AG09309 (cell line): ENCODE measurements around the gene FAM110C.
A peak's percentile ranks its signal among the peaks of the same experiment; 100 is the strongest.
"Not testable (repeated sequence)": the region's sequence is repeated elsewhere in the genome, so short reads cannot be mapped to it uniquely, and the experiment has no call there.

ENCODE experiments used
- DNase-seq: peaks from one replicate; pipeline ENCODE4 v3.0.0-alpha.2; 2010; ENCODE audit warnings: low read depth
- H3K4me3 ChIP-seq: 2 replicates; pipeline ENCODE4 v1.5.1; 2011; ENCODE audit warnings: mild to moderate bottlenecking, low read depth, low read length, moderate library complexity; ENCODE audit not compliant: control insufficient read depth
- TF ChIP-seq, protein P1 (sequence below): IDR thresholded peaks from 2 replicates; pipeline ENCODE4 v1.5.1; 2011; ENCODE audit warnings: mild to moderate bottlenecking, low read depth, low read length, inconsistent platforms; ENCODE audit not compliant: insufficient read depth, control insufficient read depth; ENCODE audit errors: missing control alignments

FAM110C gene

DNA sequence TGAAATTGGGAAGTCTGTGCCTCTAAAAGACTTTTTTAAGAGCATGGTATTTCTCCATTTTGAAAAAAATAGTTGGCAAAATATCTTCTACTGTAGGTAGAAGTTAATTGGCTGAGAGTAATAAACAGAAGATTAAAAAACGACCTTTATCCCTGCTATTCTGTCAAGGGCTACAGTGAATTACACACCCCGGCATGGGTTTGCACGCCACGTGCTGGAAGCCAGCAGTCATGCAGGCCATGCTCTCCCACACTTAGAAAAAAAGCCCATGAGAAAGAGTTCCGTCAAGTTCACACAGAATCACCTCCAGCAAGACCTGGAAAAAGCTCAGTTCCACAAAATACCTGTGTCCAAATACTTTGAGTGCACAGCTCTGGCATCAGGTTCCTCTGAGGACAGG lies 26.8 kb downstream of the FAM110C start:
- no peak for DNase-seq
- H3K4me3 ChIP-seq, result no peak overlapping the region
- TF ChIP-seq, protein P1, sequence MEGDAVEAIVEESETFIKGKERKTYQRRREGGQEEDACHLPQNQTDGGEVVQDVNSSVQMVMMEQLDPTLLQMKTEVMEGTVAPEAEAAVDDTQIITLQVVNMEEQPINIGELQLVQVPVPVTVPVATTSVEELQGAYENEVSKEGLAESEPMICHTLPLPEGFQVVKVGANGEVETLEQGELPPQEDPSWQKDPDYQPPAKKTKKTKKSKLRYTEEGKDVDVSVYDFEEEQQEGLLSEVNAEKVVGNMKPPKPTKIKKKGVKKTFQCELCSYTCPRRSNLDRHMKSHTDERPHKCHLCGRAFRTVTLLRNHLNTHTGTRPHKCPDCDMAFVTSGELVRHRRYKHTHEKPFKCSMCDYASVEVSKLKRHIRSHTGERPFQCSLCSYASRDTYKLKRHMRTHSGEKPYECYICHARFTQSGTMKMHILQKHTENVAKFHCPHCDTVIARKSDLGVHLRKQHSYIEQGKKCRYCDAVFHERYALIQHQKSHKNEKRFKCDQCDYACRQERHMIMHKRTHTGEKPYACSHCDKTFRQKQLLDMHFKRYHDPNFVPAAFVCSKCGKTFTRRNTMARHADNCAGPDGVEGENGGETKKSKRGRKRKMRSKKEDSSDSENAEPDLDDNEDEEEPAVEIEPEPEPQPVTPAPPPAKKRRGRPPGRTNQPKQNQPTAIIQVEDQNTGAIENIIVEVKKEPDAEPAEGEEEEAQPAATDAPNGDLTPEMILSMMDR, result no peak

DNA sequence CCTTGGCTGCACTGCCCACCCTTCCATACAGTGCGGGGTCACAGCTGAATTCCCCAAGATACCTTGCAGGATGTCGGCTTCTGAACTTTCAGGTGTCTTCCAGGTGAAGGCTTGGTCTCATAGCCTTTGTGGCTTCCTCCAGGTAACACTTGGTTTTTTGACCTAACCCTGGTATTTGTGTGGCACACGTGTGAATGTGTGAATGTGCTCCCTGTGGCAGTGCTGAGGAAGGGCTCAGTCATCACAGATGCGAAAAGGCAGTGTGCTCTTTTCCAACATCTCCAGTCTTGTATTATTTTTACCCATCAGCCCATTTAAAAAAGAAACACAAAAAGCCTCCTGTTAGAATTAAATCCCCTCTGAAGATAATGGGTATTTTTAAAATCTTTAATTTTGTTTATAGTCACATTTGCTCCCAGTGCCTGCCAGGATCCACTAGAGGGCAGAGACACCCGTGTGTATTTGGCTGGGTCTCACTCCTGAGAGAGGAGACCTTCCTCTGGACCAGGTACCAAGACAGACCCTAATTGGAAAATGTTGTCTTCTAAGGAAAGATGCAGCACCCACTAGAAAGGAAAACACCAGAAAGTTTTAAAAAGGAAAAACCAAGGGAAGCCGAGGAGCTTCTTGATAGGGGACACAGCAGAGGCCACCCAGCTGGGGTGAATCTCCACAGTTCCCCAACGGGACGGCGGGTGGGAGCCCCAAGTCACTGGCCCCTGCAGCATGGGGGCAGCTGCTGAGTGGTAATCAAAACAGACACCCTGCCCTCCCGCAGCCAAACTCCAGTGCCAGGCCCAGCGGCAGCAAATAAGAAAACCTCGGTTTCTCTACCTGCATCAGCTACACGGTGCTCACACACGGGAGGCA lies 27.7 kb downstream of the FAM110C start:
- TF ChIP-seq, protein P1, result peak; percentile 33
- no peak for DNase-seq
- H3K4me3 ChIP-seq, result no peak overlapping the region

DNA sequence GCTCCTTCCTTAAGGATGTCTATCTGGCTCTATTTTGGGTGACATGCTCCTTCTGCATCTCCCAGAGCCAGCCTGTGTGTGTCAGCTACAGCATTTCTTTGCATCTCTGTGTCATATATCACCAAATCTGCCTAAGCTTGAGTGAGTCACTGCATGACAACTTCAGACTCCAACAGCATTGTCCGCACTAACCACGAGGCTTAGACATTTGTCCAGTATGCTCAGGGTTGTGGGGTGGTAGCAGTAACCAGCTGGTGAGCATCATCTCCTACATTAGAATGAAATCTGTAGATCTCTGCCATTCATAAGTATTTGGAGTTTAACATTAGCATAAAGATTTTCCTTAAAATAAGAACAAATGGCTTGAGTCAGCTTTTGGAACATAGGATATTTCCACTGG lies 30.4 kb downstream of the FAM110C start:
- DNase-seq, H3K4me3 ChIP-seq: not testable (repeated sequence)

DNA sequence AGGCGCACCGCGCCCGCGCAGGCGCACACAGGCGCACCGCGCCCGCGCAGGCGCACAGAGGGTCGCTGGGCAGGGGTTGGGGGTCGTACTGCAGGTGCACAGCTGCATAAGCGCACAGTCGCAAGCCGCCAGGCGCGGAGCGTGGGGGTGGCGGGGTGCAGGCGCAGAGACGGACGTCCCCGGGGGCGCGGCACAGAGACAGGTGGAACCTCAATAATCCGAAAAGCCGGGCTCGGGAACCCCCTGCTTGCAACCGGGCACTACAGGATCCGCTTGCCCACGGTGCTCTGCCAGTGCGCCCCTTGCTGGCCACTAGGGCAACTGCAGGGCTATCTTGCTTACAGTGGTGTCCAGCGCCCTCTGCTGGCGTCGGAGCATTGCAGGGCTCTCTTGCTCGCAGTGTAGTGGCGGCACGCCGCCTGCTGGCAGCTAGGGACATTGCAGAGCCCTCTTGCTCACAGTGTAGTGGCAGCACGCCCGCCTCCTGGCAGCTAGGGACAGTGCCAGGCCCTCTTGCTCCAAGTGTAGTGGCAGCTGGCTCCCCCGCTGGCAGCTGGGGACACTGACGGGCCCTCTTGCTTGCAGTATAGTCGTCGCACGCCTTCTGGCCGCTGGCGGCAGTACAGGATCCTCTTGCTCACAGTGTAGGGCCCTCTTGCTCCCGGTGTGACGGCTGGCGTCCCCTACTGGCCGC lies 34.9 kb downstream of the FAM110C start:
- DNase-seq, result no peak
- TF ChIP-seq, protein P1, result peak; percentile 59
- no peak overlapping the region for H3K4me3 ChIP-seq

DNA sequence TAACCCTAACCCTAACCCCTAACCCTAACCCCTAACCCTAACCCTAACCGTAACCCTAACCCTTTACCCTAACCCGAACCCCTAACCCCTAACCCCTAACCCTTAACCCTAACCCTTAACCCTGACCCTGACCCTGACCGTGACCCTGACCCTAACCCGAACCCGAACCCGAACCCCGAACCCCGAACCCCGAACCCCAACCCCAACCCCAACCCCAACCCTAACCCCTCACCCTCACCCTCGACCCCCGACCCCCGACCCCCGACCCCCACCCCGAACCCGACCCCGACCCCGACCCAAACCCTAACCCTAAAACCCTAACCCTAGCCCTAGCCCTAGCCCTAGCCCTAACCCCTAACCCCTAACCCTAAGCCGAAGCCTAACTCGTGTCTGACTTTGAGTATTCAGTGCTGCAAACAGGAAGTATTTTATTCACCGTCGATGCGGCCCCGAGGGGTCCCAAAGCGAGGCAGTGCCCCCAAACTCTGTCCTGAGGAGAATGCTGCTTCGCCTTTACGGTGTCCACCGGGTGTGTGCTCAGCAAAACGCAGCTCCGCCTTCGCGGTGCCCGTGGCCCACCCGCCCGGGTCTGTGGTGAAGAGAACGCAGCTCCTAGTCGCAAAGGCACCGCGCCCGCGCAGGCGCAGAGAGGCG lies 36.0 kb downstream of the FAM110C start:
- TF ChIP-seq, protein P1, result no peak
- DNase-seq, result no peak
- H3K4me3 ChIP-seq, result no peak overlapping the region
